Measurements from ENCODE around the gene PLA2G15.

PLA2G15 gene, protein sequence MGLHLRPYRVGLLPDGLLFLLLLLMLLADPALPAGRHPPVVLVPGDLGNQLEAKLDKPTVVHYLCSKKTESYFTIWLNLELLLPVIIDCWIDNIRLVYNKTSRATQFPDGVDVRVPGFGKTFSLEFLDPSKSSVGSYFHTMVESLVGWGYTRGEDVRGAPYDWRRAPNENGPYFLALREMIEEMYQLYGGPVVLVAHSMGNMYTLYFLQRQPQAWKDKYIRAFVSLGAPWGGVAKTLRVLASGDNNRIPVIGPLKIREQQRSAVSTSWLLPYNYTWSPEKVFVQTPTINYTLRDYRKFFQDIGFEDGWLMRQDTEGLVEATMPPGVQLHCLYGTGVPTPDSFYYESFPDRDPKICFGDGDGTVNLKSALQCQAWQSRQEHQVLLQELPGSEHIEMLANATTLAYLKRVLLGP

GRCh38 chr16:68244903-68245853, at the start of gene PLA2G15:
Gene PLA2G15, plus strand, starts transcription at chr16:68245373. Its CDS starts 54 bp downstream, at chr16:68245427.
- peak; percentile 82 for DNase-seq (ENCODE audit: low spot score)

- no peak for DNase-seq (ENCODE audit: low spot score)
Measured at GRCh38 chr16:68197250-68197649, 47.9 kb upstream of the PLA2G15 start.

DNA sequence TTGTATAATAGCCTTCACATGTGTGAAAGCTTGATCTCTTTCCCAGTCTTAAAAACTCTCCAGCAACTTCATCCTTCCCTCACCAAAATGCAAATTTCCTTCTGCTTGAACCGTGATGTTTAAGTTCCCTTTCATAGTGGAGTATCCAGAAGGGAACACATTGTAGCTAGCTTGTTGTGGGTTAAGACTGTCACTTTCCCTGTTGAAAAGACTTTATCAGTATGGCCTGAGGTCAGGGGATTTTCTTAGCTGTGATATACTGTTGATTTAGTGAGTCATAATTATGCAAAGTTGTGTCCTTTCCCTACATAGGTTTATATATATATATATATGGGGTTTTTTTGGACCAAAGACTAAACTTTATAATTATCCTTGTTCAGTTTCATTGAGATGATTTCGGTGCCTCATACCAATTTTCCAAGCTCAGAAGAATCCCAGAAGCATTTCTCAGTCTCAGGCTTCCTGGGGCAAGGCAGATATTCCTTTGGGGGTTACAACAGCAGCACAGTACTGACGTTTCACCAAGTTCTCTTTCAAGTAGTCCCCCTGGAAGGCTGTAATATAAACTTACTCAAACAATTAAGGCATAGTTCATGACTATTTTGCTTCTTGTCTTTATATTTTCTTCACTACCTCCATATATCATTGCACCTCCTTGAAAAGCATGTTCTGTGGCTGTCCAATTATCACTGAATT, 44.9 kb upstream of the PLA2G15 start:
- DNase-seq (ENCODE audit: low spot score) = no peak

GRCh38 chr16:68202091-68202519, 43.1 kb upstream of the PLA2G15 start:
- no peak for DNase-seq (ENCODE audit: low spot score)

DNA sequence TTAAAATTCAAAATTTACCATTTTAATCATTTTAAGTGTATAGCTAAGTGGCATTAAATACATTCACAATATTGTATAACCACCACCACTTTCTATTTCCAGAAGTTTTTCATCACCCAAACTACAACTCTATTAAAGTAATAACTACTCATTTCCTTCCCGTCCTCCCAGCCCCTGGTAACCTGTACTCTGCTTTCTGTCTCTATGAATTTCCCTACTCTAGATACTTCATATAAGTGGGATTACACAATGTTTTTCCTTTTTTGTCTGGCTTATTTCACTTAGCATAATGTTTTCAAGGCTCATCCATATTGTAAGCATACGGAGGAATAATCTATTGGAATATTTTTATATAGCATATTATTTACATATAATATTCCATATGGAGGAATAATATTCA, 38.9 kb upstream of the PLA2G15 start:
- no peak for DNase-seq (ENCODE audit: low spot score)

GRCh38 chr16:68214726-68215125, 30.4 kb upstream of the PLA2G15 start:
- no peak for DNase-seq (ENCODE audit: low spot score)

- no peak for DNase-seq (ENCODE audit: low spot score)
Measured at GRCh38 chr16:68215302-68215701, 29.9 kb upstream of the PLA2G15 start.

GRCh38 chr16:68216240-68216639, 28.9 kb upstream of the PLA2G15 start:
- no peak for DNase-seq (ENCODE audit: low spot score)

DNA sequence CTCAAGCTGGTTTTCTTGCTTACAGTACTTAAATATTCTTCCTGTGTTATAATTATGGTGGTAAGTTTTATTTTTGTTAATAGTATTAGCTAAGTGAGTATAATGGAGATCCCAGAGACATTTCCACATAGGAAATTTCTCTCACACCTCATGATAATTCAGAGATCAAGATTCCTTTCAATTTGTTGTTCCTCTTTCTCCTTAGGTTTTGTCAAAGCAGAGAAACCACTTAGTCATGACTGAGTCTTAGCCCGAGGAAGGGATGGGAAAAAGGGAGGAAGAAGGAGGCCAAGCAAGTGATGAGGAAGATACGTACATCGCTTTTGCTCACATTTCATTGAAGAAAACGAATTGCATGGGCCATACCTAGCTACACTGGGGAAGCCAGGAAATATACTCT, 27.7 kb upstream of the PLA2G15 start:
- DNase-seq (ENCODE audit: low spot score) = no peak

GRCh38 chr16:68219725-68220351, 25.3 kb upstream of the PLA2G15 start:
- no peak for DNase-seq (ENCODE audit: low spot score)

DNA sequence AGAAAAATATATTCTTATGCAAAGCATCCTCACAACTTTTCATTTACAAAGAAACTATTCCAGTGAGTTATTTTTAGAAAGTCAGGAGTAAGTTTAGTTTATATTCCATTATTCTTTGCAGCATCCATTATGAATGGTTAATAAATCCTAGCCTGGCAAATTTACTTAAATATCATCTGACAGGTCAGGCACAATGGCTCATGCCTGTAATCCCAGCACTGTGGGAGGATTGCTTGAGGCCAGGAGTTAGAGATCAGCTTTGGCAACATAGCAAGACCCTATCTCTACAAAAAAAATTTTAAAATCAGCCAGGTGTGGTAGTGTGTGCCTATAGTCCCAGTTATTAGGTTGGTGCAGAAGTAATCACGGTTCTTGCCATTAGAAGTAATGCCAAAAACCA, 22.1 kb upstream of the PLA2G15 start:
- no peak for DNase-seq (ENCODE audit: low spot score)

GRCh38 chr16:68226116-68226515, 19.1 kb upstream of the PLA2G15 start:
- no peak for DNase-seq (ENCODE audit: low spot score)

DNA sequence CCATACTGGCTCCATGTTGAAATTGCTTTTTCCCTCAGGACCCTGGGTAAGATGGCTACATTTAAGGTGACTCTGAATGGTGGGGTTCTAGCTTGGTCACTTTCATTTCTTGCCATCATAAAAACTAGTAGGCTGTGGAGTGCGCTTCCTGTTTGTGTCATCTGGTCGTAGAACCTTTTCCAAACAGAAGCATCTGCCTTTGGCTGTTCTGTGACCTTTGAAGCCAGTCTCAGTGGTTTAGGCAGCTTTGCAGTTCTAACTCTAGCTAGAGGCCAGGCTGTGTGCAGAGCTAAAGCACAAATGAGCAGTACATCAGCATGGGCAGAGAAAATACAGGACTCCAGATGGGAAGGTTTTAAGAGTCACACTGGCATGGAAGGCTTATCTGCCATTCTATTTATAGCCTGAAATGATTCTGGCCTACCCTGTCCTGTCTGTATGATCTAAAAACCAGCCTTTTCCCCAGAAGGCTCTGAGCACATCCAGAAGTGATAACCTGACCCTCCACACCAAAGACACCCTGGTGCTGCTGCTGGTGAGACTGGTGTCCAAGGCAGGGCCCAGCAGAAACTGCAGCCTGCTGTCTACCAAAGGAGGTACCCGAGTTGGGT, 17.9 kb upstream of the PLA2G15 start:
- DNase-seq (ENCODE audit: low spot score) = no peak

- DNase-seq (ENCODE audit: low spot score) = no peak
Measured at GRCh38 chr16:68227850-68228553, 17.2 kb upstream of the PLA2G15 start.

DNA sequence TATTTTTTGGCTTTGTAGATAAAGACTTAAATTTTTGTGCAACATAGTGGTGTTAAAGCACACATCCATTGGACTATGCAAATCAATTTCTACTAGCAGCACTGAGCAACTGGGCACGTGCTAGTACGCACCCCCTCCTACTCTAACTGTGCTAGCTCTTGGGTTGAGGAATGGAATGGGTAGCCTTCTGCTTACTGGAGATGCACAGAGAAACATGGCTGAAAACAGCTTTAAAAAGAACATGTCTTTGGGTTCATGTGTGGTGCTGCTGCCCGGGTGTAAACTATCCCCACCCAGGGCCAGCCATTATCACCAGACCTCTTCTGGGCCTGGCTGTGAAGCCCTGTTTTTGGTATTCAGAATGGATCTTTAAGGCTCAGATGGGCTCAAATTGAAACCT, 16.5 kb upstream of the PLA2G15 start:
- peak; percentile 33 for DNase-seq (ENCODE audit: low spot score)

- peak; percentile 84 for DNase-seq (ENCODE audit: low spot score)
Measured at GRCh38 chr16:68229431-68230175, 15.6 kb upstream of the PLA2G15 start.

DNA sequence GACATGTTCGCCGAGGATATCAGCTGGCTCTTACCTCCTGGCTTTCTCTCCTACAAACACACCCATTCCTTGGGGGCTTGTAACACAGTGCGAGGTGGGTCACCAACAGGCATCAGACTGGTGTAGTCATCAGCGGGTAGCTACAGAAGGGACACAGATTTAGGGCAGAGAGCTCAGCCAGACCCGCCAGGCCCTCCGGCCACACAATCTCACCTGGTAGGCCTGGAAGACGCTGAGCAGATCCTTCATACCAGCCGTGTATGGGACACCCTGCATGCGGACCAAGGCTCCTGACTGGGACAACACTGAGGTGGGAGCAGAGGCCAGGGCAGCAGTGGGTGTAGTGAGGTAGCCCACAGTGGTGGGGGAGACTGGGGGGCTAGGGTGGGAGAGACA, 15.0 kb upstream of the PLA2G15 start:
- DNase-seq (ENCODE audit: low spot score) = no peak

DNA sequence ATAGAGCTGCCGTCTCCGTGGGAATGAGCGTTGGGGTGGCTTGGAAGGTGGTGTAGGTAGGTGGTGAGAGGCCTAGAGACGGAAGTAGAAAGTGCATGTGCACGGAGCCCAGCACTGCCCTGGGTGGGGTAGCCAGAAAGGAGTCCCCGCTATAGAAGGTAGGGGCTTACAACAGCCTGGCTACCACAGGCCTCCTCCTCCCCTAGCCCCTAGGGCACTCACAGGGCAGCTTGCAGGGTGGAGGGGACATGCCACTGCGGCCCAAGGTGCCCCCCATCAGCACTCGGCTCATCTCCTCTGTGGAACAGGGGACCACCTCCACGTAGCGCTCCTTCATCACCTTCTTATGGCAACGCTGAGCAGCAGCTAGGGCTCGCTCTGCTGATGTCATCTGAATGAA, 14.2 kb upstream of the PLA2G15 start:
- no peak for DNase-seq (ENCODE audit: low spot score)

GRCh38 chr16:68231384-68232136, 13.6 kb upstream of the PLA2G15 start:
- DNase-seq (ENCODE audit: low spot score) = no peak
